ENCODE results near the gene SQSTM1.
A peak's percentile ranks its signal among the peaks of the same experiment; 100 is the strongest.

SQSTM1 gene

DNA sequence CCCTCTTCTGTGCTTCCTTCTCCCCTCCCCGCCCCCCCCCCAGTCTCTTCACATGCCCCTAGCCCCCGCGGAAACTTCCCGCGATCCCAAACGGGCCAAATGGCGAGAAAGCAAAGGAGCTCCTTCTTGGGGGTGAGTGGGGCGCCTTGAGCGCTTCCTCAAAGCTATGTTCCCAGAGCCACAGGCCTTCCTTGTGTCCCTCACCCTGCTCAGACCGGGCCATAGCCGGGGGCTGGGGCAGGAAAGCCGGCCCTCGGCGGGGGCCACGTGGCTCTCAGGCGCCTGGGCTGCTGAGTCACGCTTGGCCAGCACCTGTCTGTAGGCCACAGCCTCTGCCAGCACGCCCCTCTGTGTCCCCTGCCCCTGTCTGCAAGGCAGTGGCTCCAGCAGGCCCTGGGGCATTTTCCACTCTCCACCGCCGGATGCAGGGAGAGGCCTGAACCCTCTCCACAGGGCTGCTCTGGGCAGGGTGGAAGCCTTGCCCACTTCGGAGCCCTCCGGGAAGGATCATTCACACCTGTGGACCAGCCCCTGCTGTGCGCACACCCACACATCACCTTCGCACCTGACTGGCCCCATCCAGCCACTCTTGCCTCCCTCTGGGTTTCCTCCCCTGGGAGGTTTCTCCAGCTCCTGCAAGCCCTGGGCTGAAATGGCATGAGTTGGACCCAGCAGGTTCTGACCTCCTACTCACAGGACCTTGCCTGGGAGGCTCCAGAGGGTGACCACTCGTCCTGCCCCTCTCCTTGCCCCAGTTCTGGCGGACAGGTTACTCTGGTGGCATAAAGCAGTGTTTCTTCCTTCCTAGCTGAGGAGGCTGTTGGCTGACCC lies 1.2 kb upstream of the SQSTM1 start:
- H3K4me3 ChIP-seq (replicated peaks; ENCODE audit: low read depth, low read length): no peak overlapping the region
- DNase-seq (ENCODE audit: extremely low read depth, insufficient read length): peak; percentile 81
- peaks cover 7% of the 10 kb centered on the region for H3K36me3 ChIP-seq (ENCODE audit: control insufficient read depth, insufficient read depth, low read length)
- no peaks in the 10 kb centered on the region for H3K27me3 ChIP-seq (replicated peaks; ENCODE audit: control insufficient read depth, insufficient read depth, low read length)
- TF ChIP-seq, protein P1, sequence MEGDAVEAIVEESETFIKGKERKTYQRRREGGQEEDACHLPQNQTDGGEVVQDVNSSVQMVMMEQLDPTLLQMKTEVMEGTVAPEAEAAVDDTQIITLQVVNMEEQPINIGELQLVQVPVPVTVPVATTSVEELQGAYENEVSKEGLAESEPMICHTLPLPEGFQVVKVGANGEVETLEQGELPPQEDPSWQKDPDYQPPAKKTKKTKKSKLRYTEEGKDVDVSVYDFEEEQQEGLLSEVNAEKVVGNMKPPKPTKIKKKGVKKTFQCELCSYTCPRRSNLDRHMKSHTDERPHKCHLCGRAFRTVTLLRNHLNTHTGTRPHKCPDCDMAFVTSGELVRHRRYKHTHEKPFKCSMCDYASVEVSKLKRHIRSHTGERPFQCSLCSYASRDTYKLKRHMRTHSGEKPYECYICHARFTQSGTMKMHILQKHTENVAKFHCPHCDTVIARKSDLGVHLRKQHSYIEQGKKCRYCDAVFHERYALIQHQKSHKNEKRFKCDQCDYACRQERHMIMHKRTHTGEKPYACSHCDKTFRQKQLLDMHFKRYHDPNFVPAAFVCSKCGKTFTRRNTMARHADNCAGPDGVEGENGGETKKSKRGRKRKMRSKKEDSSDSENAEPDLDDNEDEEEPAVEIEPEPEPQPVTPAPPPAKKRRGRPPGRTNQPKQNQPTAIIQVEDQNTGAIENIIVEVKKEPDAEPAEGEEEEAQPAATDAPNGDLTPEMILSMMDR (IDR thresholded peaks at IDR 0.05; ENCODE audit: insufficient read depth, low read length, poor library complexity, severe bottlenecking): no peak

DNA sequence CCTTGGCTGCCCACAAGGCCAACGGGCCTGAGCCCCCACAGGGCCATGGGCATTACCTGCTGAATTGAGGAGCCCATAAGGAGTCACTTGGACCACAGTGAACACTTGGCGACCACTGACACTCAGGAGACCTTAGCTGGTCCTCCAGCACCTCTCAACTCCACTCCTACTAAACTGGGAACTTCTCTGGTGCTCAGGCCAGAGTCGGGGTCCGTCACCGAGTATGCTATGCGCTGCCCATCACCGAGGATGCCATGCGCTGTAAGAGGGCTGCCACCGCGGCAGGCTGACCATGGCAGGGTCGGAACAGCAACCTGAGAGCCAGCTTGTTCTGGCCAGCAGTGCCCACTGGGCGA lies 600 bp upstream of the SQSTM1 start:
- TF ChIP-seq, protein P1 (IDR thresholded peaks at IDR 0.05; ENCODE audit: insufficient read depth, low read length, poor library complexity, severe bottlenecking): no peak
- H3K27me3 ChIP-seq (replicated peaks; ENCODE audit: control insufficient read depth, insufficient read depth, low read length): no peaks in the 10 kb centered on the region
- peak overlapping the region; percentile 82 for H3K4me3 ChIP-seq (replicated peaks; ENCODE audit: low read depth, low read length)
- peaks cover 11% of the 10 kb centered on the region for H3K36me3 ChIP-seq (ENCODE audit: control insufficient read depth, insufficient read depth, low read length)
- DNase-seq (ENCODE audit: extremely low read depth, insufficient read length): peak; percentile 57

DNA sequence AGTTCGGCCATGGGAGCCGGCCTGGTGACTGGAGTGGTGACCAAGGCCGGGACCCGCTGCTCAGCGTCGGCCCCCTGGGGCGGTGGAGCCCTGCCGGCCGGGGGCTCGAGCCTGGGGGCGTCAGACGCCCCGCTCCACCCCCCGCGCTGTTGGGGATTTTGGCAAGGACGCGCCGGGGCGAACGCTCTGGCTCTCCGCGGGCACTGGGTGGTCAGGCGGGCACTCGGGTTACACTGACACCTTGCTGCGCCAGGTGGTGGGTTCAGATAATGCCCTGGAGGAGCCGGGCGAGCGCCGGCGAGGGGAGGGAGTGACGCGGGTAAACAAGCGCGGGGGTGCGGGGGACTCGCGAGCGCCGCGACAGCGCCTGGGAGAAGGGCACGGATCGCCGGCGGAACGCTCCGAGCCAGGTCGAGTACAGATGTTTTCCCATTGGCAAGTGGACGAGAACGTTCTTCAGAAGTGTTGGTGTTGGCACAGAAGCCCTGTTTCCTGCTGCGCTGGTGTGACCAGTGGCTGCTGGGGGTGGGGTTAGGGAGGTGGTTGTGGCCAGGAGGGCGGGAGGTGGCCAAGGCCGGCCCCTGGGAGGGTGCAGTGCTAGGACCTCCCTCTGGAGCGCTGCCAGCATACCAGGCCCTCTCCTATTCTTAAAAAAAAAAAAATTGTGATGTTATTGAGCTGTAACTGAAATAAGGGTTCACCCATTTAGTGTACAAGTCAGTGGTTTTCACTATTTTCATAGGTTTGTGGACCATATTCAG lies 773 bp downstream of the SQSTM1 start:
- DNase-seq (ENCODE audit: extremely low read depth, insufficient read length): peak; percentile 86
- TF ChIP-seq, protein P1 (IDR thresholded peaks at IDR 0.05; ENCODE audit: insufficient read depth, low read length, poor library complexity, severe bottlenecking): no peak
- Histone ChIP-seq H3K4me3 (replicated peaks; ENCODE audit: low read depth, low read length) (peak overlapping the region; percentile 82), H3K27me3 (replicated peaks; ENCODE audit: control insufficient read depth, insufficient read depth, low read length) (no peaks in the 10 kb centered on the region), H3K36me3 (ENCODE audit: control insufficient read depth, insufficient read depth, low read length) (peaks cover 20% of the 10 kb centered on the region)

DNA sequence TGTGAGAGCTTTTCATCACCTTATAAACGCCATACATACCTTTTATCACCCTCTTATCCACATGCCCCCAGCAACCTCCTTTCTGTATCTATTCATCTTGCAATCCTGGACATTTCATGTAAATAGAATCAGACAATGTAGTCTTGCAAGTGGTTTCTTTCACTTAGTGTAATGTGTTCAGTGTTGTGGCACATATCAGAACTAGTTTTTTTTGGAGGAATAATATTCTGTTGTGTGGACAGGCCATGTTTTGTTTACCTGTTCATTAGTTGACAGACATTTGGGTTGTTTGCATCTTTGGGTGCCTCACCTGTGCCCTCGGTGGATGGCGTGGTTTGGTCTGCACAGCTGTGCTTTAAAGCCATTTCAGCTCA lies 1.3 kb downstream of the SQSTM1 start:
- peaks cover 23% of the 10 kb centered on the region for H3K36me3 ChIP-seq (ENCODE audit: control insufficient read depth, insufficient read depth, low read length)
- peak overlapping the region; percentile 82 for H3K4me3 ChIP-seq (replicated peaks; ENCODE audit: low read depth, low read length)
- no peaks in the 10 kb centered on the region for H3K27me3 ChIP-seq (replicated peaks; ENCODE audit: control insufficient read depth, insufficient read depth, low read length)
- no peak for DNase-seq (ENCODE audit: extremely low read depth, insufficient read length)
- TF ChIP-seq, protein P1 (IDR thresholded peaks at IDR 0.05; ENCODE audit: insufficient read depth, low read length, poor library complexity, severe bottlenecking): no peak

DNA sequence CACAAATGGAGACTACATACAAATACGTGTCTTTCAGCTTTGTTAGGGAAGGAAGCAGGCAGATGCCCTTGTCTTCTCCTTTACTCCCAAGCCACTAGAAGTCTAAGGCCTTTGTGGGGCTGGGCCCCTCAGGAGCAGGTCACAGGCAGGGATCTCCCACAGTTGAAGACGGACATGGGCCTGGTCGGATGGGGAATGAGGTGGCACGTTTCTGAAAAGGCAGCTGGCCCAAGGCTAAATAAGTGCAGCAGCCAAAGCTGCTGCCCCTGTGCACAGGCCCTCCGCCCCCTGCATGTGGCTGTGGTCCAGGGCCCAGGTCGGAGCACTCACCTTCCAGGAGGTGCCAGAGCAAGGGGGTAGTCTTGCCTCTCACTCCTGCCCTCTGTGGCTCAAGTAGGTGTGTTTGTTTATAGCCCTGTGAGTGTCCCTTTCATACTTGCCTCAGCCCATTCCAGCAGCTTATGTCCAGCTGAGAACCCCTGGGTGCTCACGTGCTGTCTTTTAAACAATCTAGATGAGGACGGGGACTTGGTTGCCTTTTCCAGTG lies 1.8 kb downstream of the SQSTM1 start:
- peak overlapping the region; percentile 82 for H3K4me3 ChIP-seq (replicated peaks; ENCODE audit: low read depth, low read length)

More for the DNA sequence above, 1.8 kb downstream of the SQSTM1 start:
- Histone ChIP-seq H3K36me3 (ENCODE audit: control insufficient read depth, insufficient read depth, low read length) (peaks cover 23% of the 10 kb centered on the region), H3K27me3 (replicated peaks; ENCODE audit: control insufficient read depth, insufficient read depth, low read length) (no peaks in the 10 kb centered on the region)
- no peak for DNase-seq (ENCODE audit: extremely low read depth, insufficient read length)
- TF ChIP-seq, protein P1 (IDR thresholded peaks at IDR 0.05; ENCODE audit: insufficient read depth, low read length, poor library complexity, severe bottlenecking): no peak
